Measurements from ENCODE around the gene HIPK2. TPM values are rescaled to one million over a fixed set of nuclear protein-coding genes. Genes with fewer than 3 reads are reported as not detected.

HIPK2 gene
- total RNA-seq, 1 experiment from 2014 or later: 35.2 TPM

GRCh38 chr7:139651914-139652313 lies 125.9 kb downstream of the HIPK2 start:
- Histone ChIP-seq H3K9me2 (ENCODE audit: insufficient read depth) (no peaks in the 10 kb centered on the region), H3K36me3 (ENCODE audit: low read depth) (no peaks in the 10 kb centered on the region), H3K9me3 (ENCODE audit: insufficient read depth, low read depth) (no peaks in the 10 kb centered on the region), H3K4me3 (no peak overlapping the region), H3F3A (ENCODE audit: insufficient read depth, low read depth) (no peaks in the 10 kb centered on the region), H3K79me2 (ENCODE audit: low read depth) (no peaks in the 10 kb centered on the region), H3K27ac (no peak overlapping the region), H3K4me1 (replicated peaks; ENCODE audit: insufficient read depth) (peaks cover 10% of the 10 kb centered on the region), H3K4me2 (0 out of 2 replicates have a peak overlapping the region, but pooled peaks have one; percentile 11), H2AFZ (no peak overlapping the region), H4K20me1 (ENCODE audit: insufficient read depth) (no peaks in the 10 kb centered on the region), H3K27me3 (ENCODE audit: insufficient read depth, low read depth) (no peaks in the 10 kb centered on the region)
- intact Hi-C loops (cut with micrococcal nuclease; ENCODE audit: unreplicated experiment): no loop called here
- DNase-seq: no peak
- no TSS peak for BruUV-seq (replicated peaks)
- ChIA-PET POLR2A (ENCODE audit: unreplicated experiment) (interaction anchor here (0.7 kb wide), 1 partner anchor 54 kb away, joined by 7 read pairs; no protein-coding TSS in a partner anchor), CTCF (no interaction called here)
- no peak for TF ChIP-seq CTCF (conservative IDR thresholded peaks at IDR 0.05)
- no peak for TF ChIP-seq EZH2 (IDR thresholded peaks at IDR 0.05; ENCODE audit: low read depth)

- Histone ChIP-seq H3K27me3 (ENCODE audit: insufficient read depth, low read depth) (no peaks in the 10 kb centered on the region), H3K9me3 (ENCODE audit: insufficient read depth, low read depth) (no peaks in the 10 kb centered on the region), H3K27ac (no peak overlapping the region), H3K4me3 (no peak overlapping the region), H3K36me3 (ENCODE audit: low read depth) (no peaks in the 10 kb centered on the region), H4K20me1 (ENCODE audit: insufficient read depth) (no peaks in the 10 kb centered on the region), H3K4me1 (replicated peaks; ENCODE audit: insufficient read depth) (peaks cover 10% of the 10 kb centered on the region), H3K4me2 (0 out of 2 replicates have a peak overlapping the region, but pooled peaks have one; percentile 11), H3K9me2 (ENCODE audit: insufficient read depth) (no peaks in the 10 kb centered on the region), H2AFZ (no peak overlapping the region), H3K79me2 (ENCODE audit: low read depth) (no peaks in the 10 kb centered on the region), H3F3A (ENCODE audit: insufficient read depth, low read depth) (no peaks in the 10 kb centered on the region)
- intact Hi-C loops (cut with micrococcal nuclease; ENCODE audit: unreplicated experiment): no loop called here
- CTCF ChIA-PET: no interaction called here
- peak in 1 of 2 experiments; percentile 15 for DNase-seq
- no TSS peak for BruUV-seq (replicated peaks)
- TF ChIP-seq EZH2 (IDR thresholded peaks at IDR 0.05; ENCODE audit: low read depth) (no peak), CTCF (conservative IDR thresholded peaks at IDR 0.05) (no peak)
- POLR2A ChIA-PET (ENCODE audit: unreplicated experiment): no interaction called here
Observed at GRCh38 chr7:139651308-139651707, 126.5 kb downstream of the HIPK2 start.

GRCh38 chr7:139650429-139651100 lies 127.2 kb downstream of the HIPK2 start:
- H3K4me3 ChIP-seq: no peak overlapping the region
- no peak for DNase-seq
- no peak for TF ChIP-seq CTCF (conservative IDR thresholded peaks at IDR 0.05)
- no peak for TF ChIP-seq EZH2 (IDR thresholded peaks at IDR 0.05; ENCODE audit: low read depth)
- POLR2A ChIA-PET (ENCODE audit: unreplicated experiment): no interaction called here
- intact Hi-C loops (cut with micrococcal nuclease; ENCODE audit: unreplicated experiment): no loop called here
- H3F3A ChIP-seq (ENCODE audit: insufficient read depth, low read depth): no peaks in the 10 kb centered on the region
- H3K27me3 ChIP-seq (ENCODE audit: insufficient read depth, low read depth): no peaks in the 10 kb centered on the region
- BruUV-seq (replicated peaks): no TSS peak
- no peaks in the 10 kb centered on the region for H3K79me2 ChIP-seq (ENCODE audit: low read depth)
- CTCF ChIA-PET: no interaction called here
- no peak overlapping the region for H3K27ac ChIP-seq
- H2AFZ ChIP-seq: no peak overlapping the region
- H3K9me2 ChIP-seq (ENCODE audit: insufficient read depth): no peaks in the 10 kb centered on the region
- H4K20me1 ChIP-seq (ENCODE audit: insufficient read depth): no peaks in the 10 kb centered on the region
- peaks cover 10% of the 10 kb centered on the region for H3K4me1 ChIP-seq (replicated peaks; ENCODE audit: insufficient read depth)
- H3K9me3 ChIP-seq (ENCODE audit: insufficient read depth, low read depth): no peaks in the 10 kb centered on the region
- H3K36me3 ChIP-seq (ENCODE audit: low read depth): no peaks in the 10 kb centered on the region
- no peak overlapping the region for H3K4me2 ChIP-seq
